IMR-90 (cell line): ENCODE data around the gene HMG20A. TPM values are rescaled to one million over a fixed set of nuclear protein-coding genes. Genes with fewer than 3 reads are reported as not detected.

Experiments used
- ATAC-seq: fragments of 200-7000 bp; cut with Tn5 transposase; 2 replicates; pipeline ENCODE4 v1.9.1; 2020; ENCODE audit warnings: low read depth, mild to moderate bottlenecking, moderate library complexity
- BruUV-seq: library from RNA; stranded (reverse); fragments of 400-500 nt; replicated peaks from 2 replicates; lab custom pipeline; 2021; lab: Mats Ljungman, UMichigan
- CTCF ChIA-PET: fragments of 300-600 bp; formaldehyde crosslinking; extraction: SDS; loops from one replicate; lab custom pipeline; 2021; ENCODE audit warnings: antibody characterized with exemption; lab: Yijun Ruan, JAX
- POLR2A ChIA-PET: fragments of 300-600 bp; sonication (Branson Sonifier 250); formaldehyde crosslinking; loops from one replicate; lab custom pipeline; 2022; ENCODE audit warnings: antibody characterized with exemption; ENCODE audit not compliant: unreplicated experiment; lab: Charles Lee
- DNase-seq: peaks from one replicate; pipeline ENCODE4 v3.0.0; 2013
- H2AFZ ChIP-seq: replicated peaks from 2 replicates; pipeline ENCODE3; 2013; ENCODE audit warnings: low read length, mild to moderate bottlenecking; ENCODE audit not compliant: poor library complexity
- H2AK5ac ChIP-seq: 2 replicates; pipeline ENCODE4 v1.6.1; 2013; ENCODE audit warnings: low read depth, low read length, inconsistent platforms
- H2AK9ac ChIP-seq: replicated peaks from 2 replicates; pipeline ENCODE3; 2013; ENCODE audit warnings: mild to moderate bottlenecking, low read depth, low read length, moderate library complexity; ENCODE audit not compliant: poor library complexity
- H2BK120ac ChIP-seq: 2 replicates; pipeline ENCODE4 v1.6.1; 2013; ENCODE audit warnings: low read depth, low read length, inconsistent platforms
- H2BK15ac ChIP-seq: 3 replicates; pipeline ENCODE4 v1.6.1; 2013; ENCODE audit warnings: low read depth, low read length, inconsistent platforms
- H2BK20ac ChIP-seq: 2 replicates; pipeline ENCODE4 v1.6.1; 2013; ENCODE audit warnings: low read depth, mild to moderate bottlenecking, inconsistent platforms, low read length, moderate library complexity
- H2BK5ac ChIP-seq: 2 replicates; pipeline ENCODE4 v1.6.1; 2013; ENCODE audit warnings: mild to moderate bottlenecking, low read depth, low read length, inconsistent platforms; ENCODE audit not compliant: poor library complexity, severe bottlenecking
- H3K14ac ChIP-seq: replicated peaks from 2 replicates; pipeline ENCODE4 v1.6.1; 2013; ENCODE audit warnings: low read depth, low read length, inconsistent platforms
- H3K18ac ChIP-seq: 2 replicates; pipeline ENCODE4 v1.6.1; 2013; ENCODE audit warnings: low read depth, low read length, control low read depth
- H3K23ac ChIP-seq: 2 replicates; pipeline ENCODE4 v1.6.1; 2013; ENCODE audit warnings: low read depth, low read length, inconsistent platforms
- H3K27ac ChIP-seq: 2 replicates; pipeline ENCODE4 v1.5.1; 2013; ENCODE audit warnings: mild to moderate bottlenecking, control low read depth, low read length; ENCODE audit not compliant: insufficient read depth
- H3K27me3 ChIP-seq: 2 replicates; pipeline ENCODE4 v1.6.1; 2013; ENCODE audit warnings: low read length; ENCODE audit not compliant: control insufficient read depth, insufficient read depth
- H3K36me3 ChIP-seq: 2 replicates; pipeline ENCODE4 v1.6.1; 2013; ENCODE audit warnings: low read length, mixed read lengths; ENCODE audit not compliant: control insufficient read depth, insufficient read depth
- H3K4ac ChIP-seq: 2 replicates; pipeline ENCODE4 v1.6.1; 2013; ENCODE audit warnings: low read depth, low read length, inconsistent platforms
- H3K4me1 ChIP-seq: 2 replicates; pipeline ENCODE4 v1.6.1; 2013; ENCODE audit warnings: low read length, mixed read lengths; ENCODE audit not compliant: control insufficient read depth, insufficient read depth
- H3K4me2 ChIP-seq: 2 replicates; pipeline ENCODE4 v1.6.1; 2013; ENCODE audit warnings: low read depth, mild to moderate bottlenecking, control low read depth, low read length, moderate library complexity
- H3K4me3 ChIP-seq: 2 replicates; pipeline ENCODE4 v1.5.1; 2013; ENCODE audit warnings: low read depth, mild to moderate bottlenecking, control low read depth, low read length, moderate library complexity; ENCODE audit not compliant: insufficient read depth
- H3K56ac ChIP-seq: 2 replicates; pipeline ENCODE4 v1.6.1; 2013; ENCODE audit warnings: low read length, inconsistent platforms; ENCODE audit not compliant: insufficient read depth; ENCODE audit errors: extremely low read depth
- H3K79me1 ChIP-seq, 2 experiments: 2 replicates each; pipeline ENCODE4 v1.6.1; 2013; ENCODE audit warnings: low read length in 2 of 2, inconsistent platforms in 1 of 2, low read depth in 1 of 2
- H3K9ac ChIP-seq: 2 replicates; pipeline ENCODE4 v1.6.1; 2013; ENCODE audit warnings: low read depth, low read length, control low read depth
- H3K9me1 ChIP-seq: 2 replicates; pipeline ENCODE4 v1.6.1; 2013; ENCODE audit warnings: low read length, inconsistent platforms; ENCODE audit not compliant: insufficient read depth
- H3K9me3 ChIP-seq: 2 replicates; pipeline ENCODE4 v1.6.1; 2013; ENCODE audit warnings: low read length; ENCODE audit not compliant: control insufficient read depth, insufficient read depth
- H4K20me1 ChIP-seq: 2 replicates; pipeline ENCODE4 v1.6.1; 2013; ENCODE audit warnings: low read length, inconsistent platforms; ENCODE audit not compliant: insufficient read depth
- H4K5ac ChIP-seq: 2 replicates; pipeline ENCODE4 v1.6.1; 2013; ENCODE audit warnings: mild to moderate bottlenecking, low read depth, low read length, control low read depth
- H4K8ac ChIP-seq, 2 experiments: 2 replicates each; pipeline ENCODE4 v1.6.1; 2013; ENCODE audit warnings: low read depth in 2 of 2, low read length in 2 of 2, control low read depth in 1 of 2, inconsistent platforms in 1 of 2
- H4K91ac ChIP-seq: 2 replicates; pipeline ENCODE4 v1.6.1; 2013; ENCODE audit warnings: low read depth, low read length, inconsistent platforms; ENCODE audit not compliant: insufficient read depth
- BHLHE40 ChIP-seq: fragments of 150-350 bp; IDR thresholded peaks from 2 replicates; pipeline ENCODE4 v1.6.1; 2016; ENCODE audit warnings: mild to moderate bottlenecking, low read depth, low read length
- CEBPB ChIP-seq: IDR thresholded peaks from 2 replicates; pipeline ENCODE4 v1.6.1; 2012; ENCODE audit warnings: low read depth, low read length, improper control_type of control experiment
- CHD1 ChIP-seq: IDR thresholded peaks from 2 replicates; pipeline ENCODE4 v1.6.1; 2012; ENCODE audit warnings: low read depth, low read length, improper control_type of control experiment
- CTCF ChIP-seq: conservative IDR thresholded peaks from 2 replicates; pipeline ENCODE4 v1.5.1; 2012; ENCODE audit warnings: mild to moderate bottlenecking, low read depth, low read length, improper control_type of control experiment
- ELK1 ChIP-seq: fragments of 150-350 bp; IDR thresholded peaks from 2 replicates; pipeline ENCODE4 v1.6.1; 2016; ENCODE audit warnings: low read depth, mild to moderate bottlenecking, low read length, moderate library complexity, borderline replicate concordance
- FOS ChIP-seq: fragments of 150-350 bp; IDR thresholded peaks from 2 replicates; pipeline ENCODE4 v1.6.1; 2016; ENCODE audit warnings: low read depth, low read length
- MAFK ChIP-seq: IDR thresholded peaks from 2 replicates; pipeline ENCODE4 v1.6.1; 2012; ENCODE audit warnings: low read depth, low read length, improper control_type of control experiment
- MAZ ChIP-seq: IDR thresholded peaks from 2 replicates; pipeline ENCODE4 v1.6.1; 2012; ENCODE audit warnings: low read depth, mild to moderate bottlenecking, low read length, improper control_type of control experiment, moderate library complexity, borderline replicate concordance
- MXI1 ChIP-seq: IDR thresholded peaks from 2 replicates; pipeline ENCODE4 v1.6.1; 2012; ENCODE audit warnings: low read depth, mild to moderate bottlenecking, low read length, moderate library complexity, borderline replicate concordance
- NFE2L2 ChIP-seq: fragments of 150-350 bp; IDR thresholded peaks from 2 replicates; pipeline ENCODE4 v1.6.1; 2016; ENCODE audit warnings: low read depth, mild to moderate bottlenecking, low read length
- POLR2A ChIP-seq: IDR thresholded peaks from 2 replicates; pipeline ENCODE4 v1.6.1; 2012; ENCODE audit warnings: mild to moderate bottlenecking, low read depth, low read length
- RAD21 ChIP-seq: IDR thresholded peaks from 2 replicates; pipeline ENCODE4 v1.6.1; 2012; ENCODE audit warnings: low read length, improper control_type of control experiment
- RCOR1 ChIP-seq: IDR thresholded peaks from 2 replicates; pipeline ENCODE4 v1.6.1; 2012; ENCODE audit warnings: mild to moderate bottlenecking, low read length, improper control_type of control experiment; ENCODE audit not compliant: insufficient replicate concordance
- RFX5 ChIP-seq: IDR thresholded peaks from 2 replicates; pipeline ENCODE4 v1.8.0; 2012; ENCODE audit warnings: low read depth, mild to moderate bottlenecking, low read length, moderate library complexity
- SMC3 ChIP-seq: fragments of 150-350 bp; IDR thresholded peaks from 2 replicates; pipeline ENCODE4 v1.6.1; 2016; ENCODE audit warnings: low read depth, mild to moderate bottlenecking, antibody characterized with exemption, low read length, moderate library complexity
- USF2 ChIP-seq: fragments of 150-350 bp; IDR thresholded peaks from 2 replicates; pipeline ENCODE4 v1.6.1; 2017; ENCODE audit warnings: mild to moderate bottlenecking, antibody characterized with exemption, low read length, low read depth
- WGBS, 2 experiments: methylation state at CpG; one replicate each; pipeline versions ENCODE4 v1.1.5 to v1.1.7; 2013; ENCODE audit warnings: missing lambda C conversion rate in 2 of 2; ENCODE audit not compliant: insufficient read length in 1 of 2; ENCODE audit errors: extremely low coverage in 2 of 2; 5-methylcytosine and 5-hydroxymethylcytosine counted together
- dilution Hi-C: fragments of 300-500 bp; cut with HindIII; formaldehyde crosslinking; loops from one replicate; pipeline ENCODE4 v1.14.3; 2018; ENCODE audit warnings: low sequenced_read_pairs; ENCODE audit not compliant: unreplicated experiment
- in situ Hi-C: fragments of 300-500 bp; cut with MboI; formaldehyde crosslinking; loops from 3 replicates; pipeline ENCODE4 v1.14.3; 2019; ENCODE audit warnings: low sequenced_read_pairs, inconsistent platforms, mixed read lengths
- intact Hi-C: fragments of 100-400 bp; cut with micrococcal nuclease; formaldehyde crosslinking; loops from 2 replicates; pipeline ENCODE4 v1.10.0; 2022
- polyA plus RNA-seq, 3 experiments: library from polyadenylated mRNA; depleted of rRNA; stranded (reverse); fragments of >200 nt; gene quantifications; 2 replicates each; pipeline ENCODE4 v1.2.3, GENCODE V29; 2012; ENCODE audit warnings: low replicate concordance in 1 of 3
- total RNA-seq: library from RNA; depleted of rRNA; stranded (reverse); fragments of >200 nt; gene quantifications from 2 replicates; pipeline ENCODE4 v1.2.3, GENCODE V29; 2012

Gene HMG20A
- total and polyA plus RNA-seq, 2 of the 4 experiments (the other 2 are of a cell fraction), result 22.3 to 25.3 TPM

- TF ChIP-seq POLR2A, result no peak
- TF ChIP-seq USF2, result no peak
- TF ChIP-seq FOS, result no peak
- no peak for TF ChIP-seq BHLHE40
- TF ChIP-seq NFE2L2, result no peak
- no peak for TF ChIP-seq RAD21
- no peak for TF ChIP-seq RFX5
- no peak for TF ChIP-seq RCOR1
- no peak for TF ChIP-seq SMC3
- TF ChIP-seq MXI1, result no peak
- TF ChIP-seq MAFK, result no peak
- TF ChIP-seq ELK1, result no peak
- no peak for TF ChIP-seq MAZ
- no peak for TF ChIP-seq CEBPB
- TF ChIP-seq CHD1, result no peak
- no peak for TF ChIP-seq CTCF
- H3K23ac ChIP-seq, result no peak overlapping the region
- no TSS peak for BruUV-seq
- H3K4me2 ChIP-seq, result no peak overlapping the region
- no peaks in the 10 kb centered on the region for H3K9me3 ChIP-seq
- H2BK5ac ChIP-seq, result no peak overlapping the region
- ChIA-PET POLR2A (no interaction called here), CTCF (interaction anchor here (0.6 kb wide), 1 partner anchor 386 kb away, joined by 3 read pairs; no protein-coding TSS in a partner anchor)
- in situ Hi-C loops, result no loop called here
- H3K4ac ChIP-seq, result no peak overlapping the region
- H3K9me1 ChIP-seq, result peaks cover 10% of the 10 kb centered on the region
- no peak for ATAC-seq
- dilution Hi-C loops, result no loop called here
- DNase-seq, result no peak
- no peak overlapping the region; the same call in 1 of the 2 replicates for H4K91ac ChIP-seq
- H3K36me3 ChIP-seq, result no peaks in the 10 kb centered on the region
- intact Hi-C loops, result no loop called here
- H3K9ac ChIP-seq, result no peak overlapping the region
- H3K56ac ChIP-seq, result no peak overlapping the region
- no peak overlapping the region for H3K27ac ChIP-seq
- H3K79me1 ChIP-seq, result no peaks in the 10 kb centered on the region
- WGBS, 2 experiments, result 81% methylated on average over 4 of the region's 8 CpGs; no CpG with 5 or more reads in 1 of the 2 experiments
- H4K8ac ChIP-seq, result no peak overlapping the region
- no peak overlapping the region for H3K18ac ChIP-seq
- H2BK20ac ChIP-seq, result no peak overlapping the region
- no peak overlapping the region for H2AFZ ChIP-seq
- no peak overlapping the region for H3K4me3 ChIP-seq
- H2AK5ac ChIP-seq, result no peak overlapping the region
- no peaks in the 10 kb centered on the region for H4K20me1 ChIP-seq
- H2BK15ac ChIP-seq, result no peak overlapping the region
- H3K14ac ChIP-seq, result no peak overlapping the region
- peaks cover 15% of the 10 kb centered on the region for H3K4me1 ChIP-seq
- H2AK9ac ChIP-seq, result no peak overlapping the region
- H2BK120ac ChIP-seq, result no peak overlapping the region
- H4K5ac ChIP-seq, result no peak overlapping the region
- H3K27me3 ChIP-seq, result no peaks in the 10 kb centered on the region
These were observed 83.6 kb downstream of the HMG20A start for GRCh38 chr15:77504306-77504705.
